ENCODE results near the gene CDC42BPB.

CDC42BPB gene

GRCh38 chr14:103084021-103084919 is 26.9 kb upstream of the CDC42BPB start, which contains the start of gene LBHD2:
LBHD2 (plus strand) TSS chr14:103084210; CDS start chr14:103086013, 1,803 bp downstream.
- in situ Hi-C loops (cut with MboI; ENCODE audit: low sequenced_read_pairs, unreplicated experiment): no loop called here
- no peak for TF ChIP-seq CTCF (IDR thresholded peaks at IDR 0.05; ENCODE audit: borderline replicate concordance, control extremely low read depth, extremely low read depth, insufficient read depth, missing control alignments)
- DNase-seq (ENCODE audit: low spot score): no peak

GRCh38 chr14:103081951-103082350 is 24.6 kb upstream of the CDC42BPB start:
- DNase-seq (ENCODE audit: low spot score): no peak
- no peak for TF ChIP-seq CTCF (IDR thresholded peaks at IDR 0.05; ENCODE audit: borderline replicate concordance, control extremely low read depth, extremely low read depth, insufficient read depth, missing control alignments)
- in situ Hi-C loops (cut with MboI; ENCODE audit: low sequenced_read_pairs, unreplicated experiment): no loop called here

- DNase-seq (ENCODE audit: low spot score): no peak
- in situ Hi-C loops (cut with MboI; ENCODE audit: low sequenced_read_pairs, unreplicated experiment): loop anchor here (5.0 kb wide), 1 partner anchor 203 kb away; no protein-coding TSS in a partner anchor
- TF ChIP-seq CTCF (IDR thresholded peaks at IDR 0.05; ENCODE audit: borderline replicate concordance, control extremely low read depth, extremely low read depth, insufficient read depth, missing control alignments): no peak
These were observed 21.7 kb upstream of the CDC42BPB start for GRCh38 chr14:103078860-103079587.

GRCh38 chr14:103078420-103078749 is 21.0 kb upstream of the CDC42BPB start:
- DNase-seq (ENCODE audit: low spot score): peak; percentile 87
- peak; percentile 72 for TF ChIP-seq CTCF (IDR thresholded peaks at IDR 0.05; ENCODE audit: borderline replicate concordance, control extremely low read depth, extremely low read depth, insufficient read depth, missing control alignments)
- in situ Hi-C loops (cut with MboI; ENCODE audit: low sequenced_read_pairs, unreplicated experiment): loop anchor here (5.0 kb wide), 1 partner anchor 204 kb away; no protein-coding TSS in a partner anchor

- DNase-seq (ENCODE audit: low spot score): peak; percentile 56
- TF ChIP-seq CTCF (IDR thresholded peaks at IDR 0.05; ENCODE audit: borderline replicate concordance, control extremely low read depth, extremely low read depth, insufficient read depth, missing control alignments): no peak
- in situ Hi-C loops (cut with MboI; ENCODE audit: low sequenced_read_pairs, unreplicated experiment): loop anchor here (5.0 kb wide), 1 partner anchor 207 kb away; no protein-coding TSS in a partner anchor
These were observed 17.5 kb upstream of the CDC42BPB start for GRCh38 chr14:103074729-103075367.

Data from GM13976 (cell line).